Hematopoietic multipotent progenitor cell treated with erythropoietin and hydrocortisone succinate and interleukin-3 and kit ligand, for 17 days (in vitro differentiated cells): Measurements from ENCODE around the gene DCLK3.

Experiments used
- DNase-seq: peaks from one replicate; pipeline ENCODE4 v3.0.0-alpha.2; 2015; ENCODE audit warnings: low spot score

DCLK3 gene

GRCh38 chr3:36674816-36675215 lies 89.5 kb downstream of the DCLK3 start:
- no peak for DNase-seq

- DNase-seq: no peak
Observed at GRCh38 chr3:36669764-36670163, 94.6 kb downstream of the DCLK3 start.

GRCh38 chr3:36666166-36666565 lies 98.2 kb downstream of the DCLK3 start:
- no peak for DNase-seq

- no peak for DNase-seq
Observed at GRCh38 chr3:36663666-36664291, 100.6 kb downstream of the DCLK3 start.

GRCh38 chr3:36662626-36663025 lies 101.7 kb downstream of the DCLK3 start:
- no peak for DNase-seq
